ENCODE measurements around the gene MARCHF6. TPM values are rescaled to one million over a fixed set of nuclear protein-coding genes. Genes with fewer than 3 reads are reported as not detected.

MARCHF6 gene
- 10 to 100 TPM; 23.3 to 57.9 TPM for polyA plus RNA-seq

- Histone ChIP-seq H3K4me3 (ENCODE audit: low read depth in 1 of 2, low read length in 2 of 2) (peak within 1 kb of the TSS; percentile 78 to 94), H3K36me3 (ENCODE audit: control insufficient read depth in 2 of 2, insufficient read depth in 2 of 2, low read length in 1 of 2) (no peaks in the 10 kb centered on the region), H3K9me3 (ENCODE audit: control insufficient read depth in 2 of 2, insufficient read depth in 1 of 2, low read depth in 1 of 2, low read length in 1 of 2) (no peaks in the 10 kb centered on the region), H3K27me3 (ENCODE audit: control insufficient read depth in 1 of 2, insufficient read depth in 2 of 2, low read length in 2 of 2) (no peaks in the 10 kb centered on the region), H3K4me1 (ENCODE audit: control insufficient read depth in 2 of 2, insufficient read depth in 2 of 2, low read length in 1 of 2) (peaks cover 0 to 4% of the 10 kb centered on the region in 2 donors), H3K27ac (ENCODE audit: low read depth in 2 of 2, low read length in 1 of 2) (peak within 1 kb of the TSS; percentile 98)
- WGBS, 2 donors = 1% methylated on average over 76 to 92 of the region's 92 CpGs
Observed at GRCh38 chr5:10353241-10354047, at the start of gene MARCHF6. TSS of gene MARCHF6 (plus strand) at chr5:10353695. CDS start at chr5:10353899, 204 bp downstream.

- Histone ChIP-seq H3K4me1 (ENCODE audit: control insufficient read depth in 2 of 2, insufficient read depth in 2 of 2, low read length in 1 of 2) (peaks cover 0 to 5% of the 10 kb centered on the region in 2 donors), H3K4me3 (ENCODE audit: low read depth in 1 of 2, low read length in 2 of 2) (no peak overlapping the region), H3K27me3 (ENCODE audit: control insufficient read depth in 1 of 2, insufficient read depth in 2 of 2, low read length in 2 of 2) (no peaks in the 10 kb centered on the region), H3K9me3 (ENCODE audit: control insufficient read depth in 2 of 2, insufficient read depth in 1 of 2, low read depth in 1 of 2, low read length in 1 of 2) (no peaks in the 10 kb centered on the region), H3K27ac (ENCODE audit: low read depth in 2 of 2, low read length in 1 of 2) (no peak overlapping the region), H3K36me3 (ENCODE audit: control insufficient read depth in 2 of 2, insufficient read depth in 2 of 2, low read length in 1 of 2) (no peaks in the 10 kb centered on the region)
- 76 to 83% methylated on average over 5 of the region's 5 CpGs for WGBS, 2 donors
Observed at GRCh38 chr5:10303699-10304170, 49.8 kb upstream of the MARCHF6 start.

GRCh38 chr5:10304932-10305331 lies 48.6 kb upstream of the MARCHF6 start:
- Histone ChIP-seq H3K9me3 (ENCODE audit: control insufficient read depth in 2 of 2, insufficient read depth in 1 of 2, low read depth in 1 of 2, low read length in 1 of 2) (no peaks in the 10 kb centered on the region), H3K4me3 (ENCODE audit: low read depth in 1 of 2, low read length in 2 of 2) (no peak overlapping the region), H3K36me3 (ENCODE audit: control insufficient read depth in 2 of 2, insufficient read depth in 2 of 2, low read length in 1 of 2) (no peaks in the 10 kb centered on the region), H3K27me3 (ENCODE audit: control insufficient read depth in 1 of 2, insufficient read depth in 2 of 2, low read length in 2 of 2) (no peaks in the 10 kb centered on the region), H3K4me1 (ENCODE audit: control insufficient read depth in 2 of 2, insufficient read depth in 2 of 2, low read length in 1 of 2) (peaks cover 0 to 5% of the 10 kb centered on the region in 2 donors), H3K27ac (ENCODE audit: low read depth in 2 of 2, low read length in 1 of 2) (no peak overlapping the region)
- WGBS, 2 donors = 91 to 97% methylated on average over 5 of the region's 5 CpGs

GRCh38 chr5:10306114-10306513 lies 47.4 kb upstream of the MARCHF6 start:
- no peaks in the 10 kb centered on the region for H3K27me3 ChIP-seq (ENCODE audit: control insufficient read depth in 1 of 2, insufficient read depth in 2 of 2, low read length in 2 of 2)
- H3K4me1 ChIP-seq (ENCODE audit: control insufficient read depth in 2 of 2, insufficient read depth in 2 of 2, low read length in 1 of 2) = peaks cover 0 to 5% of the 10 kb centered on the region in 2 donors
- no peak overlapping the region for H3K4me3 ChIP-seq (ENCODE audit: low read depth in 1 of 2, low read length in 2 of 2)
- H3K27ac ChIP-seq (ENCODE audit: low read depth in 2 of 2, low read length in 1 of 2) = no peak overlapping the region
- 47 to 66% methylated on average over 5 of the region's 5 CpGs for WGBS, 2 donors
- H3K36me3 ChIP-seq (ENCODE audit: control insufficient read depth in 2 of 2, insufficient read depth in 2 of 2, low read length in 1 of 2) = no peaks in the 10 kb centered on the region
- no peaks in the 10 kb centered on the region for H3K9me3 ChIP-seq (ENCODE audit: control insufficient read depth in 2 of 2, insufficient read depth in 1 of 2, low read depth in 1 of 2, low read length in 1 of 2)

GRCh38 chr5:10306806-10307205 lies 46.7 kb upstream of the MARCHF6 start:
- H3K27ac ChIP-seq (ENCODE audit: low read depth in 2 of 2, low read length in 1 of 2) = no peak overlapping the region
- H3K36me3 ChIP-seq (ENCODE audit: control insufficient read depth in 2 of 2, insufficient read depth in 2 of 2, low read length in 1 of 2) = no peaks in the 10 kb centered on the region

GRCh38 chr5:10307206-10308148 lies 46.0 kb upstream of the MARCHF6 start, which contains the start of gene CMBL:
TSS of gene CMBL (minus strand) at chr5:10307902. CDS start at chr5:10290762, 17,140 bp downstream.
- H3K27ac ChIP-seq (ENCODE audit: low read depth in 2 of 2, low read length in 1 of 2) = peak within 1 kb of the TSS; percentile 66 to 72

More at GRCh38 chr5:10306806-10307205, 46.7 kb upstream of the MARCHF6 start:
- Histone ChIP-seq H3K27me3 (ENCODE audit: control insufficient read depth in 1 of 2, insufficient read depth in 2 of 2, low read length in 2 of 2) (no peaks in the 10 kb centered on the region), H3K9me3 (ENCODE audit: control insufficient read depth in 2 of 2, insufficient read depth in 1 of 2, low read depth in 1 of 2, low read length in 1 of 2) (no peaks in the 10 kb centered on the region), H3K4me1 (ENCODE audit: control insufficient read depth in 2 of 2, insufficient read depth in 2 of 2, low read length in 1 of 2) (peaks cover 0 to 4% of the 10 kb centered on the region in 2 donors), H3K4me3 (ENCODE audit: low read depth in 1 of 2, low read length in 2 of 2) (peak overlapping the region in 1 of 2 donors; percentile 48)
- 58 to 67% methylated on average over 8 of the region's 8 CpGs for WGBS, 2 donors

GRCh38 chr5:10308844-10309243 lies 44.7 kb upstream of the MARCHF6 start:
- Histone ChIP-seq H3K27me3 (ENCODE audit: control insufficient read depth in 1 of 2, insufficient read depth in 2 of 2, low read length in 2 of 2) (no peaks in the 10 kb centered on the region), H3K9me3 (ENCODE audit: control insufficient read depth in 2 of 2, insufficient read depth in 1 of 2, low read depth in 1 of 2, low read length in 1 of 2) (no peaks in the 10 kb centered on the region), H3K4me1 (ENCODE audit: control insufficient read depth in 2 of 2, insufficient read depth in 2 of 2, low read length in 1 of 2) (peaks cover 0 to 3% of the 10 kb centered on the region in 2 donors), H3K27ac (ENCODE audit: low read depth in 2 of 2, low read length in 1 of 2) (no peak overlapping the region), H3K4me3 (ENCODE audit: low read depth in 1 of 2, low read length in 2 of 2) (no peak overlapping the region), H3K36me3 (ENCODE audit: control insufficient read depth in 2 of 2, insufficient read depth in 2 of 2, low read length in 1 of 2) (no peaks in the 10 kb centered on the region)
- 80 to 85% methylated on average over 6 of the region's 6 CpGs for WGBS, 2 donors

More at GRCh38 chr5:10307206-10308148, 46.0 kb upstream of the MARCHF6 start, which contains the start of gene CMBL:
- Histone ChIP-seq H3K36me3 (ENCODE audit: control insufficient read depth in 2 of 2, insufficient read depth in 2 of 2, low read length in 1 of 2) (no peaks in the 10 kb centered on the region), H3K9me3 (ENCODE audit: control insufficient read depth in 2 of 2, insufficient read depth in 1 of 2, low read depth in 1 of 2, low read length in 1 of 2) (no peaks in the 10 kb centered on the region), H3K4me3 (ENCODE audit: low read depth in 1 of 2, low read length in 2 of 2) (peak within 1 kb of the TSS; percentile 48 to 60), H3K27me3 (ENCODE audit: control insufficient read depth in 1 of 2, insufficient read depth in 2 of 2, low read length in 2 of 2) (no peaks in the 10 kb centered on the region), H3K4me1 (ENCODE audit: control insufficient read depth in 2 of 2, insufficient read depth in 2 of 2, low read length in 1 of 2) (peaks cover 0 to 3% of the 10 kb centered on the region in 2 donors)
- WGBS, 2 donors = 2 to 3% methylated on average over 56 of the region's 56 CpGs

GRCh38 chr5:10310066-10310779 lies 43.3 kb upstream of the MARCHF6 start:
- no peaks in the 10 kb centered on the region for H3K27me3 ChIP-seq (ENCODE audit: control insufficient read depth in 1 of 2, insufficient read depth in 2 of 2, low read length in 2 of 2)
- H3K4me1 ChIP-seq (ENCODE audit: control insufficient read depth in 2 of 2, insufficient read depth in 2 of 2, low read length in 1 of 2) = peaks cover 0 to 3% of the 10 kb centered on the region in 2 donors
- WGBS, 2 donors = 47 to 54% methylated on average over 8 of the region's 8 CpGs
- no peak overlapping the region for H3K4me3 ChIP-seq (ENCODE audit: low read depth in 1 of 2, low read length in 2 of 2)
- no peaks in the 10 kb centered on the region for H3K36me3 ChIP-seq (ENCODE audit: control insufficient read depth in 2 of 2, insufficient read depth in 2 of 2, low read length in 1 of 2)
- H3K9me3 ChIP-seq (ENCODE audit: control insufficient read depth in 2 of 2, insufficient read depth in 1 of 2, low read depth in 1 of 2, low read length in 1 of 2) = no peaks in the 10 kb centered on the region
- no peak overlapping the region for H3K27ac ChIP-seq (ENCODE audit: low read depth in 2 of 2, low read length in 1 of 2)
